COLO668 (cell line): ENCODE data around the gene ADIPOR2.

Experiments
- DNase-seq: peaks from one replicate; lab custom pipeline; 2025; ENCODE audit not compliant: unreplicated experiment; lab: John Stamatoyannopoulos, UW

ADIPOR2 gene

GRCh38 chr12:1768615-1769014 lies 77.7 kb downstream of the ADIPOR2 start:
- DNase-seq, result no peak

DNA sequence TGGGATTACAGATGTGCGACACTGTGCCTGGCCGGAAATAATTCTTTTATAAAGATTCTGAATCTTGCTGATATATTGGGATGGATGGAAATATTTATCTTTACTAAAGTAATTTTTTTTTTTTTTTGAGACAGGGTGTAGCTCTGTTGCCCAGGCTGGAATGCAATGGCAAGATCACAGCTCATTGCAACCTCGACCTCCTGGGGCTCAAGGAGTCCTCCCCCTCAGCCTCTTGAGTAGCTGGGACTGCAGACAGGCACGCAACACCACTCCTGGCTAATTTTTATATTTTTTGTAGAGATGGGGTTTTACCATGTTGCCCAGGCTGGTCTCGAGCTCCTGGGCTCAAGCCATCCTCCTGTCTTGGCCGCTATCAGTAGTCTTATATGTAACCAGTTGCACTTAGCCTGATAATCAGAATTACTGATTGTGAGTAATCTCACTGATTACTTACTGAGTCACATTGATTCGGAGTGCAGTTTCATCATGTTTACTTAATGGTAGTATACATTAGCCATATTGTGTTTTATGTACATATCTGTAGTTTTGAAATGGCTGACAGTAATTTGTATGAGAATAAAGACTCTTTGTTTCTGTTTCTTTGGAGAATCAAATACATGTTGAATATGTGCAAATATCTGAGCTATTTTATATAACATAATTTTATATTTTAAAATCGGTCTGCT lies 79.1 kb downstream of the ADIPOR2 start:
- DNase-seq, result no peak

GRCh38 chr12:1773937-1774655 lies 83.2 kb downstream of the ADIPOR2 start:
- no peak for DNase-seq

GRCh38 chr12:1776170-1776921 lies 85.5 kb downstream of the ADIPOR2 start:
- DNase-seq, result no peak

DNA sequence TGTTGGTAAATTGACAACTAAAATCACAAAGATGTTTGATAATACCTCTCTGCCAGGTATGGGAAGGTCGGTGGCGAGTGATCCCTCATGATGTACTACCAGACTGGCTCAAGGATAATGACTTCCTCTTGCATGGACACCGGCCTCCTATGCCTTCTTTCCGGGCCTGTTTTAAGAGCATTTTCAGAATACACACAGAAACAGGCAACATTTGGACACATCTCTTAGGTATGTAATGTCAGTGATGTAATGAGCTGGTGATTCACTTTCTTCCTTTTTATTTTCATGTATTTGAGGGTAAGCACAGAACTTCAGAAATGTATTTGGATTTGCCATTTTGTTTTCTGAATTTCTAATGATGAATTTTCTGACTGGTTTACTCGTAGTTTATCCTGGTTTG lies 86.9 kb downstream of the ADIPOR2 start:
- DNase-seq, result no peak

DNA sequence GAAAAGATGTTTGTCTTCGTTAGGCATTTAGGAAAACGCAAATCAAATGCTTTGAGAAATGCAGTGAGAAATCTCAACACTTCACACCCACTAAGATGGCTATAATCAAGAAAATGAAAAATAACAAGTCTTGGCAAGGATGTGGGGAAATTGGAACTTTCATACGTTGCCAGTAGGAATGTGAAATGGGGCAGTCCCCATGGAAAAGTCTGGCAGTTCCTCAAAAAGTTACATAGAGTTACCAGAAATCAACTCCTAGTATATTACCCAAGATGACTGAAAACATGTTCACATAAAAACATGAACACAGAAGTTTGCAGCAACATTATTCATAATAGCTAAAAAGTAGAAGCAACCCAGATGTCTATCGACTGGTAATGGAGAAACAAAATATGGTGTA lies 88.0 kb downstream of the ADIPOR2 start:
- no peak for DNase-seq

- no peak for DNase-seq
Observed at GRCh38 chr12:1779783-1780182, 88.9 kb downstream of the ADIPOR2 start.

DNA sequence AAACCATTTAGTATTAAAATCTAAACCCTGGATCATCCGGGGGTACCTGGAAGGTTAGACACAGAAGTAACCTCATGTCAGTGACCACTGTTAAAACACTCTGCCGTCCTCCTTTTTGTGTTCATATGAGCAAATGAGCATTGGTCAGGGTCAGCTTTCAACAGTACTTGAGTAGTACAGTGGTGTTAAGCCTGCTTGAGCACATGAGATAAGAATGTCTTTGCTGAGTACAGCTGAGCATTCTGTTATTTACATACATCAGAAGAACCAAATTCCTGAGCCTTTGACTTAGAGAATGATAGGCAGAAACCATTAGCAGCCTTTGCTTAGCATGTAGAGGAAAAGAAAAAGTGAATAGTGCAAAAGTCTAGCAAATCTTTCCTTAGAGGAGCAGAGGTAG lies 90.9 kb downstream of the ADIPOR2 start:
- no peak for DNase-seq

DNA sequence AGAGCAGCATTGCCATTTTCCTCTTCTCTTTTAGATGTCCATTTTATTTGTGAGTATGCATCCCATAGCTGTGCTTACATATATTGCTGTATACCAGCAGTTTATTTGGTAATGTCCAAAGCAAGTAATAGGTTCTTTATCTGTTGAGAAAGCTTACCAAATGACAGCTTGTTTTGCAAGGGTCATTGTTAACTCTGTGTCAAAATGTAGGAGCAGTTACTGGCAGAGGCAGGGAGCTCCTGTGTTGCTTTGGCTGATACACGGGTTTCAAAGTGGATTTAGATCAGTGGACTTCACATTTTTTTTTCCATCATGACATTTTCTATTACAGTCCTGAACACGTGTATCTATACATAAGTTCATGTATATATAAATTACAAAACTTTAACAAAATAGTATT lies 91.3 kb downstream of the ADIPOR2 start:
- no peak for DNase-seq

GRCh38 chr12:1787714-1788113 lies 96.8 kb downstream of the ADIPOR2 start:
- no peak for DNase-seq

- no peak for DNase-seq
Observed at GRCh38 chr12:1790444-1790843, 99.6 kb downstream of the ADIPOR2 start.

DNA sequence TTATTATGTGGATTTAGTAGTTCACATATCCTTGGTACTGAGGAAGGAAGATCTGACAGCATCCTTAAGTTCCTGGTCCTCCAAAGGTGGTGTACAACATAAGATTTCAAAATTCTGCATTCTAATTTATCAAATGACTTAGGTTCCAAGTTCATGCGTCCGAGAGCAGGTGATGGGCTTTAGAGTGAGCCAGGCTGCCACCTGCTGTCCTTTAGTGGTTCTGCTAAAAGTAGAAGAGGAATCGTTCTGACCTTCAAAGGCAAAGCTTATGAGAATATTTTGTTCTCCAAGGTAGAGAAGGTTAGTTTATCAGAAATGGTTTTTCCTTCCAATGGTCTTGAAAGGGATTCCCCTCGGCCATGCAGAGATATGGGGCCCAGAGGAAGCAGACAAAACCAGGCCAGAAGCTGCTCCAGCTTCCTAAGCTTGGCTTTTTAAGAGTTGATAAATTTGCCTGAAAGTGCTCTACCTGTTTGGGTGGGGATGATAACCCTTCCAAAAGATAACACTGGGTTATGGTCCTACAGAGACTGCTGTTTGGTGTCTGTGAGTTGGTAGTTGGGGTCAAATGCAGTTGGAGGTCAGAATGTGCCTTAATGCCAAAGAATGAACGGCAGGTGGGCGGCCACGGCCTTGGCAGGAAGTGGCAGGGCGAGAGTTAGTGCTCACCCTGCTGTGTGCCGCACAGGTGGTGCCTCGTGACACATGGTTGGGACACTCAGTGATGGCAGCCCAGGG lies 100.4 kb downstream of the ADIPOR2 start:
- DNase-seq, result peak; percentile 65

GRCh38 chr12:1792406-1792805 lies 101.5 kb downstream of the ADIPOR2 start:
- DNase-seq, result no peak

- no peak for DNase-seq
Observed at GRCh38 chr12:1793426-1794210, 102.7 kb downstream of the ADIPOR2 start.

GRCh38 chr12:1794440-1795090 lies 103.7 kb downstream of the ADIPOR2 start:
- no peak for DNase-seq

GRCh38 chr12:1795221-1795784 lies 104.4 kb downstream of the ADIPOR2 start:
- no peak for DNase-seq

- peak; percentile 96 for DNase-seq
Observed at GRCh38 chr12:1795785-1796514, 105.1 kb downstream of the ADIPOR2 start.

- DNase-seq, result peak; percentile 66
Observed at GRCh38 chr12:1796515-1797010, 105.7 kb downstream of the ADIPOR2 start.
